ENCODE measurements around the gene DAGLA.

- TF ChIP-seq CTCF (IDR thresholded peaks at IDR 0.05) (peak in 3 of 4 experiments; percentile 17 to 53 (median 44)), POLR2A (IDR thresholded peaks at IDR 0.05) (peak; percentile 24 to 44), POLR2AphosphoS5 (IDR thresholded peaks at IDR 0.05) (peak; percentile 75), EP300 (IDR thresholded peaks at IDR 0.05) (no peak)
These were observed 112.3 kb downstream of the DAGLA start, which contains the start of the genes FEN1 and TMEM258 for GRCh38 chr11:61792310-61793082.

All from gastroesophageal sphincter (tissue), 3 donors.